Measurements from ENCODE around the gene ACSL6. TPM values are rescaled to one million over a fixed set of nuclear protein-coding genes. Genes with fewer than 3 reads are reported as not detected.

The ACSL6 gene
- total and polyA plus RNA-seq, 10 of the 15 experiments (the other 5 are each of a cell fraction or from before 2014, with no cell fraction given): 0.06 to 0.53 TPM; not detected in 8

DNA sequence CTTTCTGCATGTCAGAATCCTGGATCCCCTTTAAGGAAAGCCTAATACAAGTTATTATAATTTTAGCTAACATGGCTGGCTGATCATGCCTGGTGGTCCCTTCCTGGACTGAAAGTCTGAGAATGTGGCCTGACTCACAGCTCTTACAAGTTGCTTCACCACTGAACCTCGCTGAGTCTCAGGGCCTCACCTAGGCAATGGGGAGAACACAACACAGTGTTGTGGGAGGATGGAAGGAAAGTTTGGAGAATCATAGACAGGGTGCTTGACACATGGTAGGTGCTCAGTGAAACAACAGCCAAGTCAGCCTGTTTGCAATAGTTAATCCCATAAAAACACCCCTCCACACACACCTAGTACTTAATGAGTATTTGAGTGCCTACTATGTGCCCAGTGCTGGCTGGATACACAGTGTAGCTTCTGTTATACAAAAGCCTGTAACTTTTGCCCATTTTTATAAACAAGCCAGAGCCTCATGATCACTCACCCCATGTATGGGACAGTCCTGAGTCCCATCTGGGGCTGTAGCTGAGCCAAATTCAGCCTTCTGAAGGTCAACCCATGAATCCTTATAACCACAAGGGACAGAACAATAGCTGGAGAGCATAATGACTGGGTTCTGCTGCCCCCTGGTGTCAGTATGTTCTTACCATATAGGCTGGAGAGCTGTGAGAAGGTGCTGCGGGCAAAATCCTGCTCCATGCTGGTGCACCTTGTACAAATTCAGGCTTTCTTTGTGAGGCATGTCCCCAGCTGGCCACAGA, 3.9 kb downstream of the ACSL6 start (continued):
- TF ChIP-seq, protein P1, sequence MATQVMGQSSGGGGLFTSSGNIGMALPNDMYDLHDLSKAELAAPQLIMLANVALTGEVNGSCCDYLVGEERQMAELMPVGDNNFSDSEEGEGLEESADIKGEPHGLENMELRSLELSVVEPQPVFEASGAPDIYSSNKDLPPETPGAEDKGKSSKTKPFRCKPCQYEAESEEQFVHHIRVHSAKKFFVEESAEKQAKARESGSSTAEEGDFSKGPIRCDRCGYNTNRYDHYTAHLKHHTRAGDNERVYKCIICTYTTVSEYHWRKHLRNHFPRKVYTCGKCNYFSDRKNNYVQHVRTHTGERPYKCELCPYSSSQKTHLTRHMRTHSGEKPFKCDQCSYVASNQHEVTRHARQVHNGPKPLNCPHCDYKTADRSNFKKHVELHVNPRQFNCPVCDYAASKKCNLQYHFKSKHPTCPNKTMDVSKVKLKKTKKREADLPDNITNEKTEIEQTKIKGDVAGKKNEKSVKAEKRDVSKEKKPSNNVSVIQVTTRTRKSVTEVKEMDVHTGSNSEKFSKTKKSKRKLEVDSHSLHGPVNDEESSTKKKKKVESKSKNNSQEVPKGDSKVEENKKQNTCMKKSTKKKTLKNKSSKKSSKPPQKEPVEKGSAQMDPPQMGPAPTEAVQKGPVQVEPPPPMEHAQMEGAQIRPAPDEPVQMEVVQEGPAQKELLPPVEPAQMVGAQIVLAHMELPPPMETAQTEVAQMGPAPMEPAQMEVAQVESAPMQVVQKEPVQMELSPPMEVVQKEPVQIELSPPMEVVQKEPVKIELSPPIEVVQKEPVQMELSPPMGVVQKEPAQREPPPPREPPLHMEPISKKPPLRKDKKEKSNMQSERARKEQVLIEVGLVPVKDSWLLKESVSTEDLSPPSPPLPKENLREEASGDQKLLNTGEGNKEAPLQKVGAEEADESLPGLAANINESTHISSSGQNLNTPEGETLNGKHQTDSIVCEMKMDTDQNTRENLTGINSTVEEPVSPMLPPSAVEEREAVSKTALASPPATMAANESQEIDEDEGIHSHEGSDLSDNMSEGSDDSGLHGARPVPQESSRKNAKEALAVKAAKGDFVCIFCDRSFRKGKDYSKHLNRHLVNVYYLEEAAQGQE (IDR thresholded peaks at IDR 0.05; ENCODE audit: low read depth, low read length): no peak
- TF ChIP-seq SMC3 (IDR thresholded peaks at IDR 0.05; ENCODE audit: borderline replicate concordance, low read length) (peak; percentile 91), IKZF1 (conservative IDR thresholded peaks at IDR 0.05) (no peak), NR2F1 (conservative IDR thresholded peaks at IDR 0.05) (0 out of 2 replicates have a peak, but pooled peaks have one; percentile 22), KLF5 (IDR thresholded peaks at IDR 0.05; ENCODE audit: partially characterized antibody) (no peak), RAD21 (IDR thresholded peaks at IDR 0.05; ENCODE audit: insufficient read depth, low read depth, low read length) (peak; percentile 91), EGR1 (IDR thresholded peaks at IDR 0.05; ENCODE audit: borderline replicate concordance in 1 of 2, low read depth in 2 of 2, low read length in 2 of 2) (no peak), MTA2 (IDR thresholded peaks at IDR 0.05; ENCODE audit: low read depth) (no peak), MLLT1 (IDR thresholded peaks at IDR 0.05) (no peak), CTCF (IDR thresholded peaks at IDR 0.05 in 2 of 3, conservative IDR thresholded peaks at IDR 0.05 in 1 of 3; ENCODE audit: control insufficient read depth in 2 of 3, extremely low read depth in 1 of 3, insufficient read depth in 1 of 3, low read depth in 3 of 3, low read length in 3 of 3) (peak; percentile 68 to 77 (median 76); a peak in 5 of 6 replicates)
- TF ChIP-seq, protein P2, sequence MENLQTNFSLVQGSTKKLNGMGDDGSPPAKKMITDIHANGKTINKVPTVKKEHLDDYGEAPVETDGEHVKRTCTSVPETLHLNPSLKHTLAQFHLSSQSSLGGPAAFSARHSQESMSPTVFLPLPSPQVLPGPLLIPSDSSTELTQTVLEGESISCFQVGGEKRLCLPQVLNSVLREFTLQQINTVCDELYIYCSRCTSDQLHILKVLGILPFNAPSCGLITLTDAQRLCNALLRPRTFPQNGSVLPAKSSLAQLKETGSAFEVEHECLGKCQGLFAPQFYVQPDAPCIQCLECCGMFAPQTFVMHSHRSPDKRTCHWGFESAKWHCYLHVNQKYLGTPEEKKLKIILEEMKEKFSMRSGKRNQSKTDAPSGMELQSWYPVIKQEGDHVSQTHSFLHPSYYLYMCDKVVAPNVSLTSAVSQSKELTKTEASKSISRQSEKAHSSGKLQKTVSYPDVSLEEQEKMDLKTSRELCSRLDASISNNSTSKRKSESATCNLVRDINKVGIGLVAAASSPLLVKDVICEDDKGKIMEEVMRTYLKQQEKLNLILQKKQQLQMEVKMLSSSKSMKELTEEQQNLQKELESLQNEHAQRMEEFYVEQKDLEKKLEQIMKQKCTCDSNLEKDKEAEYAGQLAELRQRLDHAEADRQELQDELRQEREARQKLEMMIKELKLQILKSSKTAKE (IDR thresholded peaks at IDR 0.05; ENCODE audit: low read depth, poor library complexity, severe bottlenecking): no peak
